ENCODE data around the gene ABCA1. TPM values are rescaled to one million over a fixed set of nuclear protein-coding genes. Genes with fewer than 3 reads are reported as not detected.
"Not testable (repeated sequence)": the region's sequence is repeated elsewhere in the genome, so short reads cannot be mapped to it uniquely, and the experiment has no call there.

ABCA1 gene
- total RNA-seq, 2 donors from 2014 or later, result 7.9 to 19.2 TPM

GRCh38 chr9:104858271-104858670 is 69.7 kb downstream of the ABCA1 start:
- Histone ChIP-seq H3K36me3 (peaks cover 21% of the 10 kb centered on the region), H3K9me3 (no peaks in the 10 kb centered on the region), H3K27me3 (no peaks in the 10 kb centered on the region), H3K4me1 (peaks cover 0 to 10% of the 10 kb centered on the region in 2 donors), H3K4me3 (no peak overlapping the region), H3K27ac (peak overlapping the region in 1 of 2 donors; percentile 14)
- no peak for TF ChIP-seq CTCF (IDR thresholded peaks at IDR 0.05)
- DNase-seq (ENCODE audit: low spot score), result no peak

DNA sequence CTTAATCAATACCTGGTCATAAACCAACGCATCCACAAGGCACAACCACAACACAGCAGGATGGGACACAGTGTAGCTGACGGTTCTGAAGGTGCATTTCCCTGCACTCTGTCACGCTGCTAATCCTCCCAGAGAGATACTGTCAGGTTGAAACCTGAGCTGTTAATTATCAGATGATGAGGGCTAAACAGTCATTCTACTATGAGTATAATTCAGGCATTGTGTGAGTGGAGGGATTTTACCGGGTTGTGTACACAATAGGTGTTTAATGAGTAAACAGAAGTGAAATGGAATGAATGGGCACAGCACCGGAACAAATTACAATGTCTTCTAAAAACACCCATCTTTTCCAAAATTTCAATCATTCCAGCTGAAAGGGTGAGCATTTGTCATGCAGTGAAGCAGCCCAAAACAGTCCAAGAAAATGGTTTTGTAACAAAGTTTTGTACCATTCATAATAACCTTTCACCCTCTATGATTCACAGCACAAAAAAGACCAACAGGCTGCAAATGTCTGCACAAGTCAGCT is 71.5 kb downstream of the ABCA1 start:
- Histone ChIP-seq H3K27ac (no peak overlapping the region), H3K9me3 (no peaks in the 10 kb centered on the region), H3K4me3 (no peak overlapping the region), H3K27me3 (no peaks in the 10 kb centered on the region), H3K4me1 (peaks cover 0 to 5% of the 10 kb centered on the region in 2 donors), H3K36me3 (peaks cover 26% of the 10 kb centered on the region)
- TF ChIP-seq CTCF (IDR thresholded peaks at IDR 0.05), result no peak
- DNase-seq (ENCODE audit: low spot score), result no peak

DNA sequence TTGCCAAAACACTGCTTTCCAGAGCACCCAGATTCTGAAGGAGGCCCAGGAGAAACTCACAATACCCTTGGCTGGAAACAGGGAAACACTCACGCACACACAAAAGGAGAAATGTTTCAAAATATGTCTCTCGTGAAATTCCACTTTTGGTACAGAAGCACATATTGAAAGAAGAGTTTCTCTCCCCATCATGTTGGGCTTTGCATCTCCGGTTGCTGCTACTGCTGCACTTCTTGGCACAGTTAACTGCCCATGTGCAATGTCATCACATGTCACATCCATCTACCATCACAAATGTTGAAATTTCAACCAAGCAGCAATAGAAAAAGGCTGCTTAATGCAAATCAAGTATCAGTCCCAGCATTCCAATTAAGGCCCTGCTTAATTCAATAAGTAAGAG is 72.1 kb downstream of the ABCA1 start:
- Histone ChIP-seq H3K27me3 (no peaks in the 10 kb centered on the region), H3K27ac (no peak overlapping the region), H3K4me3 (no peak overlapping the region), H3K4me1 (peaks cover 0 to 5% of the 10 kb centered on the region in 2 donors), H3K36me3 (peaks cover 26% of the 10 kb centered on the region), H3K9me3 (no peaks in the 10 kb centered on the region)
- DNase-seq (ENCODE audit: low spot score), result no peak
- TF ChIP-seq CTCF (IDR thresholded peaks at IDR 0.05), result no peak

DNA sequence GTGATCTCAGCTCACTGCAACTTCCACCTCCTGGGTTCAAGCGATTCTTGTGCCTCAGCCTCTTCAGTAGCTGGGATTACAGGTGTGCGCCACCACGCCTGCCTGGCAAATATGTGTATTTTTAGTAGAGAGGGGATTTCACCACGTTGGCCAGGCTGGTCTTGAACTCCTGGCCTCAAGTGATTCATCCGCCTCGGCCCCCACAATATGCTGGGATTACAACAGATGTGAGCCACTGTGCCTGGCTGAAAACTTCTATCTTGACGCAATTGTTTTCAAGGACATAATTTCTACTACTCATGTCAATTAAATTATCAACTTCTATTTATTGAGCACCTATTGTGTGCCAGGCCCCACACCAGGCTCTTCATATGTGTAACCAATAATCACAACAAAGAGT is 72.7 kb downstream of the ABCA1 start:
- not testable (repeated sequence) for H3K4me1 ChIP-seq; DNase-seq (ENCODE audit: low spot score); H3K27ac ChIP-seq; H3K27me3 ChIP-seq; H3K4me3 ChIP-seq; H3K9me3 ChIP-seq
- peaks cover 26% of the 10 kb centered on the region for H3K36me3 ChIP-seq

- no peak overlapping the region for H3K27ac ChIP-seq
- H3K36me3 ChIP-seq, result peaks cover 26% of the 10 kb centered on the region
- H3K4me3 ChIP-seq, result no peak overlapping the region
- no peaks in the 10 kb centered on the region for H3K9me3 ChIP-seq
- no peak for DNase-seq (ENCODE audit: low spot score)
- peaks cover 0 to 4% of the 10 kb centered on the region in 2 donors for H3K4me1 ChIP-seq
- H3K27me3 ChIP-seq, result no peaks in the 10 kb centered on the region
- TF ChIP-seq CTCF (IDR thresholded peaks at IDR 0.05), result no peak
These were observed 73.3 kb downstream of the ABCA1 start for GRCh38 chr9:104854613-104855012.

GRCh38 chr9:104853683-104854082 is 74.3 kb downstream of the ABCA1 start:
- Histone ChIP-seq H3K27ac (no peak overlapping the region), H3K4me1 (no peaks in the 10 kb centered on the region), H3K36me3 (peaks cover 26% of the 10 kb centered on the region), H3K4me3 (no peak overlapping the region), H3K27me3 (no peaks in the 10 kb centered on the region), H3K9me3 (no peaks in the 10 kb centered on the region)
- no peak for DNase-seq (ENCODE audit: low spot score)
- no peak for TF ChIP-seq CTCF (IDR thresholded peaks at IDR 0.05)
